Naive thymus-derived CD4-positive, alpha-beta T cell (primary cell): Measurements from ENCODE around the gene PTPN4. TPM values are rescaled to one million over a fixed set of nuclear protein-coding genes. Genes with fewer than 3 reads are reported as not detected.

Source experiments
- ATAC-seq: fragments of 150-1000 bp; cut with Tn5 transposase; 2 replicates; pipeline ENCODE4 v1.10.0; 2021; ENCODE audit warnings: mild to moderate bottlenecking, moderate library complexity
- CTCF ChIA-PET: fragments of 350-600 bp; sonication (Branson Sonifier 250); formaldehyde crosslinking; loops from one replicate; lab custom pipeline; 2021; ENCODE audit warnings: antibody characterized with exemption; lab: Charles Lee
- POLR2A ChIA-PET: fragments of 350-600 bp; sonication (Branson Sonifier 250); formaldehyde crosslinking; loops from one replicate; lab custom pipeline; 2021; ENCODE audit warnings: antibody characterized with exemption, inconsistent platforms; lab: Charles Lee
- DNase-seq, 9 donors: peaks; one replicate each; pipeline versions ENCODE4 v3.0.0 to v3.0.0-alpha.2; 2020 to 2022; ENCODE audit warnings: mixed read lengths in 1 of 9
- H3K27ac ChIP-seq: one replicate; pipeline ENCODE4 v1.7.0; 2013; ENCODE audit warnings: mild to moderate bottlenecking, low read depth, low read length, moderate library complexity
- H3K27me3 ChIP-seq, 2 donors: one replicate each; pipeline ENCODE4 v1.7.0; 2013; ENCODE audit warnings: low read length in 2 of 2, mild to moderate bottlenecking in 2 of 2, moderate library complexity in 2 of 2; ENCODE audit not compliant: control insufficient read depth in 2 of 2, insufficient read depth in 2 of 2
- H3K36me3 ChIP-seq, 3 experiments: 1 replicate in 2 of 3; 2 replicates in 1 of 3; pipeline ENCODE4 v1.7.0; 2013; ENCODE audit warnings: low read length in 3 of 3, mild to moderate bottlenecking in 3 of 3, moderate library complexity in 1 of 3; ENCODE audit not compliant: insufficient read depth in 3 of 3, control insufficient read depth in 2 of 3
- H3K4me1 ChIP-seq, 2 donors: one replicate each; pipeline ENCODE4 v1.7.0; 2013; ENCODE audit warnings: low read length in 2 of 2, mild to moderate bottlenecking in 2 of 2, moderate library complexity in 1 of 2; ENCODE audit not compliant: control insufficient read depth in 2 of 2, insufficient read depth in 2 of 2
- H3K4me3 ChIP-seq: 2 replicates; pipeline ENCODE4 v1.7.0; 2013; ENCODE audit warnings: mild to moderate bottlenecking, low read length
- H3K9me3 ChIP-seq, 3 experiments: 1 replicate in 2 of 3; 2 replicates in 1 of 3; pipeline ENCODE4 v1.7.0; 2013; ENCODE audit warnings: low read length in 3 of 3; ENCODE audit not compliant: control insufficient read depth in 2 of 3
- H3K27ac Mint-ChIP-seq, 9 donors: one replicate each; pipeline ENCODE4 v1.8.0; 2020 to 2022; ENCODE audit warnings: mixed read lengths in 9 of 9, mild to moderate bottlenecking in 8 of 9, moderate library complexity in 5 of 9, inconsistent platforms in 2 of 9
- H3K27me3 Mint-ChIP-seq, 5 donors: one replicate each; pipeline ENCODE4 v1.8.0; 2021 to 2022; ENCODE audit warnings: mixed read lengths in 5 of 5, mild to moderate bottlenecking in 1 of 5
- H3K36me3 Mint-ChIP-seq, 5 donors: one replicate each; pipeline ENCODE4 v1.8.0; 2020 to 2022; ENCODE audit warnings: mixed read lengths in 5 of 5, mild to moderate bottlenecking in 3 of 5, inconsistent platforms in 1 of 5
- H3K4me1 Mint-ChIP-seq, 7 donors: one replicate each; pipeline ENCODE4 v1.8.0; 2020 to 2022; ENCODE audit warnings: mixed read lengths in 7 of 7, mild to moderate bottlenecking in 3 of 7, inconsistent platforms in 1 of 7
- H3K4me3 Mint-ChIP-seq, 10 donors: one replicate each; pipeline ENCODE4 v1.8.0; 2020 to 2022; ENCODE audit warnings: mild to moderate bottlenecking in 10 of 10, mixed read lengths in 10 of 10, moderate library complexity in 6 of 10, inconsistent platforms in 2 of 10
- H3K9me3 Mint-ChIP-seq, 11 donors: one replicate each; pipeline ENCODE4 v1.8.0; 2020 to 2022; ENCODE audit warnings: mixed read lengths in 11 of 11, mild to moderate bottlenecking in 4 of 11, inconsistent platforms in 1 of 11, moderate library complexity in 1 of 11
- intact Hi-C, 2 donors: fragments of 100-400 bp; cut with micrococcal nuclease; formaldehyde crosslinking; loops; one replicate each; pipeline ENCODE4 v1.15.1; 2023
- polyA plus RNA-seq, 2 donors: library from polyadenylated mRNA; unstranded; fragments of 300-500 nt; fragmentation: Illumina TruSeq; gene quantifications; one replicate each; pipeline ENCODE4 v1.2.3, GENCODE V29; 2021
- total RNA-seq, 6 experiments: library from RNA in 5 of 6; stranded (reverse) in 5 of 6; gene quantifications; 1 replicate in 5 of 6; 2 replicates in 1 of 6; pipeline ENCODE4 v1.2.3 and lab custom pipeline; 2021 to 2026

The PTPN4 gene
- total and polyA plus RNA-seq, 7 experiments from 2014 or later, result 48.9 to 122 (median 76.7) TPM

- H3K27ac Mint-ChIP-seq, result peak overlapping the region in 8 of 9 donors; percentile 52 to 92 (median 70)
- no peaks in the 10 kb centered on the region for H3K27me3 ChIP-seq
- intact Hi-C loops, result loop anchor here in 1 of 2 donors (2.0 kb wide), 2 partner anchors 14 to 16 kb away; partner anchors contain the start of gene PTPN4
- peaks cover 9 to 46% of the 10 kb centered on the region in 2 donors for H3K4me1 ChIP-seq
- H3K9me3 Mint-ChIP-seq, result peaks cover 0 to 2% (median 0%) of the 10 kb centered on the region in 11 donors
- ChIA-PET CTCF (interaction anchor here (0.8 kb wide), 1 partner anchor 13 kb away, joined by 3 read pairs; the partner anchor contains the start of gene PTPN4), POLR2A (interaction anchor here (0.5 to 2.5 kb wide), 3 partner anchors 11 to 51 kb away, joined by 3 to 19 read pairs (median 8); partner anchors contain the start of gene PTPN4)
- H3K4me1 Mint-ChIP-seq, result peaks cover 9 to 65% (median 53%) of the 10 kb centered on the region in 7 donors
- peak overlapping the region; percentile 47 for H3K27ac ChIP-seq
- no peaks in the 10 kb centered on the region for H3K36me3 ChIP-seq
- ATAC-seq, result peak; percentile 61
- H3K36me3 Mint-ChIP-seq, result peaks cover 0 to 27% (median 15%) of the 10 kb centered on the region in 5 donors
- H3K4me3 Mint-ChIP-seq, result peak overlapping the region in 9 of 10 donors; percentile 6 to 74 (median 69)
- no peaks in the 10 kb centered on the region for H3K9me3 ChIP-seq
- H3K4me3 ChIP-seq, result no peak overlapping the region
- DNase-seq, result peak in 5 of 9 donors; percentile 23 to 55 (median 42)
- H3K27me3 Mint-ChIP-seq, result no peaks in the 10 kb centered on the region
Observed at GRCh38 chr2:119772767-119773166, 13.0 kb downstream of the PTPN4 start.

- peaks cover 0 to 27% (median 15%) of the 10 kb centered on the region in 5 donors for H3K36me3 Mint-ChIP-seq
- Histone ChIP-seq H3K4me3 (no peak overlapping the region), H3K27ac (no peak overlapping the region), H3K36me3 (no peaks in the 10 kb centered on the region), H3K4me1 (peaks cover 9 to 36% of the 10 kb centered on the region in 2 donors), H3K27me3 (no peaks in the 10 kb centered on the region), H3K9me3 (no peaks in the 10 kb centered on the region)
- peak overlapping the region in 2 of 9 donors; percentile 28 to 43 for H3K27ac Mint-ChIP-seq
- no peaks in the 10 kb centered on the region for H3K27me3 Mint-ChIP-seq
- ATAC-seq (no peak), DNase-seq (no peak)
- peak overlapping the region in 5 of 10 donors; percentile 35 to 60 (median 49) for H3K4me3 Mint-ChIP-seq
- POLR2A ChIA-PET, result interaction anchor here (0.6 to 2.5 kb wide), 4 partner anchors 12 to 95 kb away, joined by 3 to 19 read pairs (median 8); partner anchors contain the start of genes PTPN4 and TMEM177
- peaks cover 0 to 2% (median 0%) of the 10 kb centered on the region in 11 donors for H3K9me3 Mint-ChIP-seq
- CTCF ChIA-PET, result interaction anchor here (1.1 kb wide), 2 partner anchors 13 to 17 kb away, joined by 3 read pairs; no protein-coding TSS in a partner anchor
- H3K4me1 Mint-ChIP-seq, result peaks cover 9 to 78% (median 65%) of the 10 kb centered on the region in 7 donors
- intact Hi-C loops, result no loop called here
Observed at GRCh38 chr2:119774026-119774425, 14.3 kb downstream of the PTPN4 start.

- peaks cover 0 to 2% (median 0%) of the 10 kb centered on the region in 11 donors for H3K9me3 Mint-ChIP-seq
- peak overlapping the region in 1 of 9 donors; percentile 15 for H3K27ac Mint-ChIP-seq
- no peaks in the 10 kb centered on the region for H3K27me3 ChIP-seq
- H3K36me3 ChIP-seq, result no peaks in the 10 kb centered on the region
- peaks cover 0 to 30% (median 15%) of the 10 kb centered on the region in 5 donors for H3K36me3 Mint-ChIP-seq
- H3K27me3 Mint-ChIP-seq, result no peaks in the 10 kb centered on the region
- ChIA-PET POLR2A (interaction anchor here (1.1 kb wide), 1 partner anchor 97 kb away, joined by 7 read pairs; the partner anchor contains the start of gene TMEM177), CTCF (no interaction called here)
- intact Hi-C loops, result no loop called here
- peaks cover 9 to 84% (median 70%) of the 10 kb centered on the region in 7 donors for H3K4me1 Mint-ChIP-seq
- peaks cover 3 to 27% of the 10 kb centered on the region in 2 donors for H3K4me1 ChIP-seq
- H3K4me3 ChIP-seq, result no peak overlapping the region
- no peaks in the 10 kb centered on the region for H3K9me3 ChIP-seq
- H3K27ac ChIP-seq, result no peak overlapping the region
- peak overlapping the region in 2 of 10 donors; percentile 17 to 24 for H3K4me3 Mint-ChIP-seq
- DNase-seq (no peak), ATAC-seq (no peak)
Observed at GRCh38 chr2:119775102-119775501, 15.4 kb downstream of the PTPN4 start.

- Histone ChIP-seq H3K9me3 (no peaks in the 10 kb centered on the region), H3K27me3 (no peaks in the 10 kb centered on the region), H3K4me1 (peaks cover 0 to 5% of the 10 kb centered on the region in 2 donors), H3K27ac (no peak overlapping the region), H3K4me3 (no peak overlapping the region), H3K36me3 (no peaks in the 10 kb centered on the region)
- Mint-ChIP-seq H3K4me1 (peaks cover 3 to 80% (median 71%) of the 10 kb centered on the region in 7 donors), H3K4me3 (no peak overlapping the region), H3K27me3 (no peaks in the 10 kb centered on the region), H3K36me3 (peaks cover 0 to 19% (median 0%) of the 10 kb centered on the region in 5 donors), H3K9me3 (no peaks in the 10 kb centered on the region), H3K27ac (peak overlapping the region in 4 of 9 donors; percentile 24 to 76 (median 26))
- CTCF ChIA-PET, result no interaction called here
- intact Hi-C loops, result no loop called here
- DNase-seq (no peak), ATAC-seq (no peak)
- POLR2A ChIA-PET, result no interaction called here
Observed at GRCh38 chr2:119782308-119783027, 22.7 kb downstream of the PTPN4 start.

- Histone ChIP-seq H3K36me3 (peaks cover 0 to 2% (median 0%) of the 10 kb centered on the region in 3 experiments), H3K9me3 (no peaks in the 10 kb centered on the region), H3K27me3 (no peaks in the 10 kb centered on the region), H3K4me1 (peaks cover 0 to 5% of the 10 kb centered on the region in 2 donors), H3K4me3 (no peak overlapping the region), H3K27ac (no peak overlapping the region)
- intact Hi-C loops, result no loop called here
- no peak overlapping the region for H3K27ac Mint-ChIP-seq
- H3K36me3 Mint-ChIP-seq, result peaks cover 3 to 32% (median 10%) of the 10 kb centered on the region in 5 donors
- H3K4me3 Mint-ChIP-seq, result no peak overlapping the region
- DNase-seq, result no peak
- peaks cover 3 to 74% (median 55%) of the 10 kb centered on the region in 7 donors for H3K4me1 Mint-ChIP-seq
- ChIA-PET CTCF (no interaction called here), POLR2A (no interaction called here)
- no peak for ATAC-seq
- no peaks in the 10 kb centered on the region for H3K27me3 Mint-ChIP-seq
- H3K9me3 Mint-ChIP-seq, result peaks cover 0 to 15% (median 5%) of the 10 kb centered on the region in 11 donors
Observed at GRCh38 chr2:119784876-119785275, 25.2 kb downstream of the PTPN4 start.

- peaks cover 3 to 60% (median 44%) of the 10 kb centered on the region in 7 donors for H3K4me1 Mint-ChIP-seq
- H3K4me1 ChIP-seq, result peaks cover 0 to 5% of the 10 kb centered on the region in 2 donors
- H3K4me3 ChIP-seq, result no peak overlapping the region
- no peaks in the 10 kb centered on the region for H3K27me3 Mint-ChIP-seq
- DNase-seq (no peak), ATAC-seq (no peak)
- peaks cover 0 to 29% (median 11%) of the 10 kb centered on the region in 11 donors for H3K9me3 Mint-ChIP-seq
- H3K36me3 Mint-ChIP-seq, result peaks cover 5 to 40% (median 22%) of the 10 kb centered on the region in 5 donors
- peaks cover 0 to 5% (median 0%) of the 10 kb centered on the region in 3 experiments for H3K36me3 ChIP-seq
- intact Hi-C loops, result no loop called here
- H3K9me3 ChIP-seq, result peaks cover 0 to 2% (median 0%) of the 10 kb centered on the region in 3 experiments
- no peak overlapping the region for H3K27ac ChIP-seq
- no peaks in the 10 kb centered on the region for H3K27me3 ChIP-seq
- POLR2A ChIA-PET, result interaction anchor here (0.9 kb wide), 1 partner anchor 24 kb away, joined by 3 read pairs; no protein-coding TSS in a partner anchor
- peak overlapping the region in 4 of 9 donors; percentile 2 to 72 (median 60) for H3K27ac Mint-ChIP-seq
- CTCF ChIA-PET, result no interaction called here
- H3K4me3 Mint-ChIP-seq, result no peak overlapping the region
Observed at GRCh38 chr2:119786295-119786694, 26.6 kb downstream of the PTPN4 start.
